Measurements from ENCODE around the gene SLC66A1.

The SLC66A1 gene

DNA sequence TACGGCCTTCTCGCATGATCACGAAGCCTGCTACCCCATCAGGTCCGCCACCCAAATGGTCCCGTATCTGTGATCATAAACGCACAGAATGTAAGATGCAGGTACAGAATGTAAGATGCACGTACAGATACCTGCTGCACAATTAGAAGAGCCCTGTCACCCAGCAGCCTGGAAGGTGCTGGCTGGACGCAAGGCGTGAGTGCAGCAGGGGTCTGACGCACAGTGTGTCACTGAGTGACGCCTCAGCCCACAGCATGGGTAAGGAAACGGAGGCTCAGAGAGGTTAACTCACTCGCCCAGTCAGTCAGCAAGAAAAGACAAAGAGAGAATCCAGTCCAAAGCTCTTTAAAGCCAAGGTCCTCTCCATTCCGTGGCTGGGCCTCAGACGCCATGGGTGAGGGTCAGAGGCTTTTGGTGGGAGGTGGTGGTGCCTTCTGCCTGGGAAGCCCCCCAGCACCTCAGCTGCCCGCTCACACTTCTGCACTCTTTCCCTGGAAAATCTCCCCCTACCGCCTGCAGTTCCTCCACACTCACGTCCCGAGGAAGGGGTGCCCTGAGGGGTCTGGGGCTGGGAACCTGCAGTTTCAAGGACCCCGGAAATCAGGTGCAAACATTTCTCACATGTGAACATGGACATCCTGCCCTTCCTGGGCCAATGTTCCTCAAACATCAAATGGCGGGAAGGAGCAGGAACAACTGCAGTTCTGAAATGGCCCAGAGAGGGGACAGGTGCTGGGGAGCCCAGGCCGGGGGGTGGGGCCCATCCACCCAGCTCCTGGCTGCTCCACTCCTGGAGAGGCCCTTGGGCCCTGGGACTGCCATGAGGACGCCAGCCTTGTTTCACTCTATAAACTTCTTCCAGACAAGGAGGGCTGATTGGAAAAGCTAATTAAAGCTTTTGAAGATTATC is 59.4 kb downstream of the SLC66A1 start:
- no peak for DNase-seq
- intact Hi-C loops (cut with DNase I), result no loop called here

DNA sequence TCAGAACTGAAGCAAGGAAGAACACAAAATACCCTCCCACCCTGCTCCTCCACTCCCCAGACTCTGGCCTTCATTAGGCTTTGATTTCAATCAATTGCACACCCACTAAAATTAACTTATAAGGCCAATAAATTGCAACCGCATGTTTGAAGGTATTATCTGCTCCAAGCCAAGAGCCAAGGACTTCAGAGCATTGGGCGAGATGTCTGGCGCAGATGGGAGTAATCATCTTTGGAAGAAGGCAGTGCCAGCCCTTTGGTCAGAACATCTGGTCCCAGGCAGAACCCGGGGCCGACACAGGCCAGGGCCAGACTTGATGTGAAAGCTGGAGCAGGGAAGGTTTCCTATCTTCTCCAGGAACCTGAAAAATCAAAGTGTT is 60.0 kb downstream of the SLC66A1 start:
- intact Hi-C loops (cut with DNase I), result no loop called here
- DNase-seq, result no peak

DNA sequence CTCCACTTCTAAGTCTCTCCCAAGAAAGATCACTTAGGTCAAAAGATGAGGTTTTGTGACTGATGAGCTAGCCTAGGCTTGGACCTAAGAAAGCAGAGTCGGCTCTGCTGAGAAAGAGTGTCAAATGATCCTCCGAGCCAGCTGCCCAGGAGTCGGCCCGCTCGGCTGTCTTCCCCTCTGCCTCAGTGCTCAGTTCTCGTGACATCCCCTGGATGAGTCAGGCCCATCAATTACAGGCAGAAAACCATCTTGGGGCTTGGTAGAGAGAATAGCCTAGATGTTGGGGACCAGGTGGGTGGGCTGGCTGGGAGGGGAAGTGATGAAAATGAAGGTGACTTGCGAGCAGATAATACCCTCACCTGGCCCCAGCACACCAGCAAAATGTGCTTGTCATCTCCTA is 60.5 kb downstream of the SLC66A1 start:
- intact Hi-C loops (cut with DNase I), result no loop called here
- DNase-seq, result no peak

DNA sequence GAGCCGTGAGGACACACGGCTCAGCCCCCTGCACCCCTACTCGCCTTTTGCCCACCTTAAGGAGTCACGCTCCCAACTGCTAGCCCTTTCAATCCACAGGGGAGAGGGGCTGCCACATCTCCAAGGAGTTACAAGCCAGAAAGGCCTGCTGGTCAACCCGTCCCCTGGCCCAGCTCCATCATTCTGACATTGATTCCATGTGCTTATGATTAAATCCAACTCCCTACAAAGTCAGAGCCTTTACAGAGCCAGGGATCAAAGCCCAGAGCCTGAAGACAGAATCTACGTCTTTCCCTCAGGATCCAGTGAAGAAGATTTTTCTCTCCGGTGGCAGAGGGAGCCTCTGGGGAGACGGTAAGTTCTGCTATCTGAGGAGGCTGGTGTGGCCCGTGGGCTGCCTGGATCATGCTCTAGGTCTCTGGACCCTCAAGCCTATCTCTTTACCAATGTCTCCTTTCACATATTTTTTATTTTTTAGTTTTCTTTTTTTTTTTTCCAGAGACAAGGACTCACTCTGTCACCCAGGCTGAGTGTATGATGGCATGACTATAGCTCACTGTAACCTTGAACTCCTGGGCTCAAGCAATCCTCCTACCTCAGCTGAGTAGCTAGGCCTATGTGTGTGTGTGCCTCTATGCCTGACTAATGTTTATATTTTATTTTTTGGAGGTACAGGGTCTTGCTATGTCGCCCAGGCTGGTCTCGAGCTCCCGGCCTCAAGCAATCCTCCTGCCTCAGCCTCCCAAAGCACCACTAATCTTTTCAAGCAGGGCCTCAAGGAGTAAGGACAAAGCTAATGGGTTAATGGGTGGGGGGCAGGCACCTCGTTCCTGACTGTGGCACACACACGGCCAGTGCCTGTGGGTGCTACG is 61.3 kb downstream of the SLC66A1 start:
- intact Hi-C loops (cut with DNase I), result no loop called here
- DNase-seq, result no peak

DNA sequence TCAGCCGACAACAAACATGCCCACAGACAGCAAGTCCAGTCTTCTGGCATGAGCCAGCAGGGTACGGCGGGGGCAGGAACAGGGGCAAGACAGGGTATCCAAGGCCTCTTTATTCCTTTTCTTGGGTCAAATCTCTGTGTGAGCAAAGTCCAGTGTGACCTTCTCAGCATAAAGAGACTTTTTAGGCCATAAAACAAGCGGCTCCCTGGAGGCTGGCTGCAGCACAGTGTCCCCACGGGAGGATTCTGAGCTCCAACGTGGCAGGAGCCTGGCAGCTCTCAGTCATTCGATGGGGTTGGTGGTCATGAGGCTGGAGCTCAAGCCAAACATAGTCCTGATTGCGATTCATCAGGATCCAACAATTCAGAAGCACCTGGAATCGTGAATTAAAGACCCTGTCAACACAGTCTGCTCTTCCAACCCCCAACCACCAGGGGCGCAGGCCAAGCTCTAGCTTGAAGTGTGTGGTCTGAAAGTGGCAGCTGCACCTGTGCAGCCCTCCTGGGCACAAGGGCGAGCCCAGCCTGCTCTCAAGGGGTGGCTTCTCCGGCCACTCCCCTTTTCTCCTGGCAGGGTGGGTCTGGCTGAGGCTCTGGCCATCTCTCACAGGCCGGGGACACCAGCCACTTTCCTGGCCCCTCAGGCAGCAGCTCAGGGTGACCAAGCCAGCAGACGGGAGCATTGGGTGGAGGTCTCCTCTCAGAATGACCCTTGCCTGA is 62.1 kb downstream of the SLC66A1 start:
- intact Hi-C loops (cut with DNase I), result no loop called here
- DNase-seq, result no peak

DNA sequence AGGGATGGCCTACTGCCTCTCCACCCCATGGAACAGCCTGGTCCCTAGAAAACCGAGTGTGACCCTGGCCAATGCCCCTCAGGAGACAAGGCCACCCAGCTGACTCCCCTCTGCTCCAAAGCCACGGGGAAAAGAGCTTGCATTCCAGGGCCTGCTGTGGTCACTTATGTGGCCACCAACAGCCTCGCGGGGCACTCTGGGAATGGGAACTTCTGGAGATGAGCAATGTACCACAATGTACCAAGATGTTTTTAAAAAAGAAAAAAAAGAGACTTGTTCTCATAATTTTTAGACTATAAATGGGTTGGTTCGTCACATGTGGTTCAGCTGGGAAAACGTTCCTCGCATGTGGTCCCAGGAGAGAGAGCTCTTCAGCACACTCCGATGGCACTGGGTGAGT is 62.8 kb downstream of the SLC66A1 start:
- intact Hi-C loops (cut with DNase I), result no loop called here
- no peak for DNase-seq

DNA sequence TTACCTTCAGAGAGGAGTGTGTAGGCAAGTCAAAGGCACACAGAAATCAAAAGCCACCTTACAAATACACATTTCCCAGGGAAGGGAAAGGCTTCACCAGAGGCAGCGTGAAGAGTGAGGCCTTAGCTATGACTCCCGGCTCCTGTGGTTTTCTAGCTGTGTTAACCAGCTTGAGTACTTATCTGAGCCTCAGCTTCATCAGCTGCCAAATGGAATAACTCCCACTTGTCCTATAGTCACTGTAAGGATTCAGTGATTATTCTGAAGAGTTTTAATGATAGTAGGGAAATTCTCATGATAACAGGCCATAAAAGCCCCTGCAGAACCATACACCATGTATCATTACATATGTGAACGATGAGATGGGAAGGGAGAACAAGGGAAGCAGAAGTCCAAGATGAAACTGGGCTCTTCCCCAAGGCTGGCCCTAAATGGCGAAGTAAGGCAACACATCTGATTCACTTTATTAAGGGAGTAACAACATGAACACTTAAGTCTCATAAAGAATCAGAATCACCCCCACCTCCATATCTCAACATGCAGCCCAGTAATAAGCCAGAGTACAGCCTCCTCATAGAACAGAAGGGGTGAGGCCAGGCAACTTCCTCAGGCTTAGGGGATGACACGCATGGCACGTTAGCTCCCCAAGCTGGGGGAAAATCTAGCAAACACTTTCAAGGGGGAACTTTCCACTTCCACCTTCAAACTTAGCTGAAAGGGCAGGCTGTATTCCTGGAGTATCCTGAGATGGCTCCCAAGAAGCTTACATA is 63.7 kb downstream of the SLC66A1 start:
- intact Hi-C loops (cut with DNase I), result no loop called here
- DNase-seq, result no peak

DNA sequence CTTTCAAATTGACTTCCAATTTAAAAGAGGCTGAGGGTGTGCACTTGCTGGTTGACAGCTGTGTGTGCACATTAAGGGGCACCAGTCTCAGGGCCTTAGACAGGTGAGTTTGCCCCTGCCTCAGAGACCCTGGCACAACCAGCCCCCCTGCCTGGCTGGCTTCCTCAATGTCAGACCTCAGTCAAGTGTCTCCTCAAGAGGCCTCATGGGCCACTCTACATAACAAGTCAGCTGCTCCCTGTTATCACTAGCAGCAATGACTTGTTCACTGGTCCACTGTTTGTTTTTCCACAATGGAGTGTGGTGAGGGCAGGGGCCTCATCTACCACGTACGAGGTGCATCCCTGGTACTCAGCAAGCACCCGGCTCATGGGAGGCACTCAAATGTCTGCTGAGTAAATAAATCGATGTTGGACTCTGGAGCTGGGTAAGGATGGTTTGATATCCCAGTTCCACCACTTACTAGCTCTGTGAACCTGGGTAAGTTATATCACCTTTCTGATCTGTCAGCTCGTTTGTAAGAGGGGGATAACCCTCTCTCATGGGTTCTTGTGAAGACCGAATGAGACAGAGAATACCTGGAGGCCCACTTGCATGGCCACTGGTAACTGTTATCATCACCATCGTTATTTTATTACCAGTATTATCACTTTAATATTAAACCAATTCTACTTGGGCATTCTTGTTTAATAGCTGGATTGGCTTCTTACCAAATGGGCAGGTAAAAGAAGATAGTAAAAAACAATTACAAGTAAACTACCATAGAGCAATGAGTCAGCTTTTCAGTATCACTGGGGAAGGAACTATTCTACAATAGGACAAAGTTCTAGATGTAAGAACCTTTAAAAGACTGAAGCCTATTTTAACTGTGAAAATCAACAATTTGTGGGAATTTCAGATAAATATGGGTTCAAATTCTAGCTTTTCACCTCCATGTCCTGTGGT is 64.6 kb downstream of the SLC66A1 start:
- intact Hi-C loops (cut with DNase I), result no loop called here
- DNase-seq, result no peak

DNA sequence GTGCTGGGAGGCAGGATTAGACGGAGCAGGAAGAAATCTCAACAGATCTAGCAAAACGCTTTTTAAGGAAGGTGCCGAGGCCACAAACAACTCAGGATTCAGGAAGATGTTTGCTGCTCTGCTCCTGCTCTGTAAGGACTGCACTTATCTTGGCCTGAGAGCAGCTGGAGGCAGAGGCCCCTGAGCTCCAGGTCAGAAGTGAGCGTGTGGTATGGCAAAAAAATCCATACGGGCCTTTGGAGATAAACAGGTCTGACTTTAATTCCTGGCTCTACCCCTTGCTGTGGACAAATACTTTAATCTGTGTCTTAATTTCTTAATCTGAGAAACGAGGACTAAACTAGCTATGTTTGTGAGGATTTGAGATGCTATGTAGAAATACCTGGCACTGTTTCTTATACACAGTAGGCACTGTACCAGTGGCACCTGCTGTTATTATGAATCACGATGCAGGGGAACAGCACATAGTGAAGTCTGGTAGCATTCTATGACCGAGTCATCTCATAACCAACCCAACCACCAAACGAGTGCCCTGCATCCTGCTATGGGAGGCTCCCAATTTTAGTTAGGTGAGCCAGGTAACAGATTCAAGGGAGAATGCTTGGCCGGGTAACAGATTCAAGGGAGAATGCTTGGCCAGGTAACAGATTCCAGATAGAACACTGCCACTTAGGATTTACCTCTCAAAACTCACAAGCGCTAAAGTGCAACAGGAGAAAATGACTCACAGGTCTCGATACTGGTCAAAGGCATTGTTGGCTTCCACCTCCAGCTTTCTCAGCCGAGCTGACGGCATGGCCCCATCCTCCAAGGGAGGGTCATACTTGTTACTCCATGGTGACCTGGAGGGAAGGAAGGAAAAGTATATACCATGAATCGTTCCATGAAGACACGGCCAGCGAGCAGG is 65.9 kb downstream of the SLC66A1 start:
- DNase-seq, result no peak
- intact Hi-C loops (cut with DNase I), result no loop called here
